GM19043 (cell line): ENCODE data around the gene NBEA.

ENCODE experiments used
- ATAC-seq: cut with Tn5 transposase; IDR thresholded peaks from one replicate; pipeline ENCODE4 v1.9.1; 2021; ENCODE audit warnings: low read depth; ENCODE audit not compliant: unreplicated experiment

The NBEA gene

GRCh38 chr13:35256459-35257148 is 314.5 kb downstream of the NBEA start:
- no peak for ATAC-seq

GRCh38 chr13:35260316-35260715 is 318.2 kb downstream of the NBEA start:
- ATAC-seq = no peak

DNA sequence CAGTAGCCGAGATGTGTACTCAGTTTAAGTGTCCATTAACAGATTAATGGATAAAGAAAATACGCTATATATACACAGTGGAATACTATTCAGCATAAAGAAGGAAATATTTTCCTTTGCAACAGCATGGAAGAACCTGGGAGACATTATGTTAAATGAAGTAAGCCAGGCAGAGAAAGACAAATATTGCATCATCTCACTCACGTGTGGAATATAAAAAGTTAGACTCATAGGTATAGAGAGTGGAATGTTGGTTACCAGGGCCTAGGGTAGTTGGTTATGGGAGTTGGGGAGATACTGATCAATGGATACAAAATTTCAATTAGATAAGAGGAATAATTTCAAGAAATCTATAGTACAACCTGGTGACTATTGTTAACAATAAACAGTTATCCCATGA is 324.3 kb downstream of the NBEA start:
- no peak for ATAC-seq

GRCh38 chr13:35278917-35279316 is 336.8 kb downstream of the NBEA start:
- ATAC-seq = no peak

- ATAC-seq = no peak
Measured at GRCh38 chr13:35279500-35279899, 337.4 kb downstream of the NBEA start.

- ATAC-seq = no peak
Measured at GRCh38 chr13:35283856-35284255, 341.8 kb downstream of the NBEA start.

DNA sequence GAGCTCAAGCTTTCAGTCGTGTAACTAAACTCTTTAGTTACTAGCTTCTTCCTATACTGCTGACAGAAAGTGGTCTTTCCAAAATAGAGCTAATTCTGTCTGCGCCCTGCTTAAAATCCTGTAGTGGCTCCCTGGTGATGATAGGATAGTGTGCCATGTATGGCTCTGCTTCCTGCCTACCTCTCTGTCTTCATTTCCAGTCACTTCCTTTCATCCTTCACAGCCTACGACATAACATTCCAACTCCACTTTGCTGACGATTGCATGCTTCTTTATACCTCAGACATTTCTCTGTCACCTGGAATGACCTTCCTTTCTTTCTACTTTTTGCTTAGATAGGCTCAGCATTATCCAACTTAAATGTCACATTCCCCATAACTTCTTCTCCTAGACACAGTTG is 343.6 kb downstream of the NBEA start:
- no peak for ATAC-seq

GRCh38 chr13:35292329-35292728 is 350.3 kb downstream of the NBEA start:
- no peak for ATAC-seq

GRCh38 chr13:35293579-35294226 is 351.6 kb downstream of the NBEA start:
- ATAC-seq = no peak

DNA sequence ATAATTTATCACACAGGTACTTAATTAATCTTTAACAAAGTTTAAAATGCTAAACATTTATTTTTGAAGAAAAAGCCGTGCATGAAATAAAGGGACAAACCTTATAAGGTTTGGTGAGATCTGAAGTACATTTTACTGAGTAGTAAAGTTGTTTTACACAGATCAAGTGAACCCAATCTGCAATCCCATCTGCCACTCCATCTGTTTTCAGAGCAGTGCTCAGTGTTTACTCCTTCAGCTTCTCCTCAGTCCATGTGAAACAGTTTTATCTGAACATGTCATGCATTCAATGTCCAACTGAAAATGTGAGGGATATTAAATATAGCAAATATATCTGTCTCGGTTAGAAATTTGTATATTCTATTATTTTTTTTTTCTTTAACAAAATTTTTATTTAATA is 367.6 kb downstream of the NBEA start:
- no peak for ATAC-seq

GRCh38 chr13:35332134-35332533 is 390.1 kb downstream of the NBEA start:
- no peak for ATAC-seq

DNA sequence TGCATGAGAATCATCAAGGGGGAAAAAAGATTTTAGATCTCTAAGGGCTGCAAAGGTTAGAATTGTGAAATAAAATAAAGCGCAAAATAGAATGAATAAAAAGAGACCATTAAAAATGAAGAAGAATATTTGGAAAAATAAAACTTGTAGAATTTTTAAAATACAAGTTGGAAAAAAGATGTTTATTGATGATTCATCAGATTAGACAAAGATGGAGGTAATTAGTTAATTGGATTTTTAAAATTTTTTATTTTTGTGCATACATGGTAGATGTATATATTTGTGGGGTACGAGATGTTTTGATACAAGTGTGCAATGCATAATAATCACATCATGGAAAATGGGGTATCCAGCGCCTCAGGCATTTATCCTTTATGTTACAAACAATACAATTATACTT is 391.1 kb downstream of the NBEA start:
- ATAC-seq = no peak

DNA sequence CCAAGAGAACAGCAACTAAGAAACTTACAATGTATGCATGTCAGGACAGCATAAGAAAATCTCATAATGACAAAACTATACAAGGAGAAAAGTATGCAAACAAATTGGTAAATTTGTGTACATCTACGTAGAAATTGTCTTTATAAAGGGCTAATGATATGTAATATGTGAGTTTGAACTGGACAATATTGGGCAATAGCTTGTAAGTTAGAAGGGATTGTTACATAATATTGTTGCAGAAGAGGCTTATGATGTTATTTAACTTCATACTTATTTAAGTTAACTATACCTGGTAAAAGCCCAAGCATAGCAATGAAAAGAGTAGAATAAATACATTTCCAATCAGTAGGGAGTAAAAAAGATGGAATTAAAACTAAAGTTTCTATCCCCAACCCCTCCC is 400.4 kb downstream of the NBEA start:
- no peak for ATAC-seq

GRCh38 chr13:35343417-35343816 is 401.3 kb downstream of the NBEA start:
- ATAC-seq = no peak

GRCh38 chr13:35345992-35346391 is 403.9 kb downstream of the NBEA start:
- no peak for ATAC-seq

DNA sequence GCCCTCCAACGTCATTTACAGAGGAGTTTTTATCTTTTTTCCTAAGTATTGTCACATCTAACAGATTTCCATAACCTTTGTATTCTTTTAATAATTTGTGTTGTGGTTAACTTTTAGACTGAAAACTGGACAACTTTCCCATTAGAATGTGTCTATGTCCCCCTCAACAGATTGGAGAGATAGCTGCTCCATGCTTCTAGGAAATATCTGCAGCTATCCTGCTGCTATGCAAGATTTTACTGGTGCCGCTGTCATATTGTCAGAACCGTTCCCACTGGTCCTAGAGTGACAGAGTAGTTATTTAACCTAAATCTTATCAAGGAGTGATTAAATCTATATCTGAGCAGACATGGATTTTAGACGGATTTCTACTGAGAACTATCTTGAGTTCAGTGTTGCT is 404.4 kb downstream of the NBEA start:
- no peak for ATAC-seq

- no peak for ATAC-seq
Measured at GRCh38 chr13:35347679-35348205, 405.7 kb downstream of the NBEA start.

GRCh38 chr13:35349052-35349451 is 407.0 kb downstream of the NBEA start:
- ATAC-seq = no peak

GRCh38 chr13:35349673-35350278 is 407.7 kb downstream of the NBEA start:
- ATAC-seq = peak; percentile 49

- ATAC-seq = no peak
Measured at GRCh38 chr13:35354285-35354684, 412.2 kb downstream of the NBEA start.

DNA sequence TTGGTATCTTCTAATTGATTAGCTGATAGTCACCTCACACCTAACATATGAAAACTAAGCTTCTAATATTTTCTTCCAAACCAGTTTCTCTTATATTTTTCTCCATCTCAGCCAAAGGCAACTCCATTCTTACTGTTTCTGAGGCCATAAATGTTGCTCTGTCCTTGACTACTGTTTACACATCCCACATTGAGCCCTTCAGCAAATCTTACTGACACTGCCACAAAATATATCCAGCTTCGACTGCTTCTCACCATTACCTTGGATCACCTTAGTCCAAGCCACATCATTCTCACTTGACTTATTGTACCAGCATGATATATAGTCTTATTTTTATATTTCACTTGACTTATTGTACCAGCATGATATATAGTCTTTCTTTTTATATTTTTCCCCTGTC is 412.8 kb downstream of the NBEA start:
- no peak for ATAC-seq

DNA sequence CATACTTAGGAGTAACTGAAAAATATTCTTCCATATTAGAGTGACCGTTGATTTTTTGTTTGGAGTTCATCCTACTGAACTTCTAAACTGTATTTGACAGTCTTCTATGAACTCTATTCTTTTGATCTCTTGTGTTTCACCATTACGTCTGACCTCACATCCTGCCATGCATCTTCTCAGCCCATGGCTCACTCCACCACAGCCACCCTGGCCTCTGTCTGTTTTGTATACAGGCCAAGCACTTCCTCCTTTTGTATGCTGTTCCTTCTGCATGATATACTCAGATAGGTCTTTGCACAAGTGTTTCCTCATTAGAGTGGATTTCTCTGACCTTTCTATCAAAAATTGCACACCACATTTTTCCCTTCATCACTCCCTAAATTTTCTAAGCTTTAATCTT is 414.5 kb downstream of the NBEA start:
- ATAC-seq = no peak
